H9 (cell line): ENCODE measurements around the gene HNF4A. TPM values are rescaled to one million over a fixed set of nuclear protein-coding genes. Genes with fewer than 3 reads are reported as not detected.

Experiments
- DNase-seq: peaks from one replicate; pipeline ENCODE4 v3.0.0-alpha.2; 2017
- H2AFZ ChIP-seq: one replicate; pipeline ENCODE4 v1.6.1; 2013; ENCODE audit warnings: mild to moderate bottlenecking, low read length, control low read depth, moderate library complexity
- H2AK5ac ChIP-seq: 2 replicates; pipeline ENCODE4 v1.6.1; 2013; ENCODE audit warnings: low read length, control low read depth, mixed read lengths; ENCODE audit not compliant: insufficient read length
- H2BK120ac ChIP-seq: one replicate; pipeline ENCODE4 v1.6.1; 2013; ENCODE audit warnings: low read depth, mild to moderate bottlenecking, low read length, control low read depth, inconsistent platforms; ENCODE audit not compliant: poor library complexity, severe bottlenecking
- H2BK12ac ChIP-seq: 2 replicates; pipeline ENCODE4 v1.6.1; 2013; ENCODE audit warnings: low read length, control low read depth, mixed read lengths, low read depth; ENCODE audit not compliant: insufficient read length
- H2BK15ac ChIP-seq: 2 replicates; pipeline ENCODE4 v1.6.1; 2013; ENCODE audit warnings: low read depth, low read length, control low read depth
- H2BK20ac ChIP-seq: one replicate; pipeline ENCODE4 v1.6.1; 2013; ENCODE audit warnings: low read depth, mild to moderate bottlenecking, low read length, control low read depth, inconsistent platforms; ENCODE audit not compliant: poor library complexity, severe bottlenecking
- H2BK5ac ChIP-seq: 2 replicates; pipeline ENCODE4 v1.6.1; 2013; ENCODE audit warnings: low read length, control low read depth, mixed read lengths; ENCODE audit not compliant: insufficient read length
- H3K14ac ChIP-seq: 2 replicates; pipeline ENCODE4 v1.6.1; 2013; ENCODE audit warnings: low read length, control low read depth; ENCODE audit not compliant: insufficient read depth
- H3K18ac ChIP-seq: 2 replicates; pipeline ENCODE4 v1.6.1; 2013; ENCODE audit warnings: low read depth, mild to moderate bottlenecking, mixed read lengths, low read length, control low read depth; ENCODE audit not compliant: insufficient read length
- H3K23ac ChIP-seq: 2 replicates; pipeline ENCODE4 v1.6.1; 2013; ENCODE audit warnings: low read length, control low read depth, mixed read lengths, low read depth; ENCODE audit not compliant: insufficient read length
- H3K23me2 ChIP-seq: 2 replicates; pipeline ENCODE4 v1.6.1; 2013; ENCODE audit warnings: low read depth, mild to moderate bottlenecking, mixed read lengths, low read length, control low read depth; ENCODE audit not compliant: insufficient read length, poor library complexity, severe bottlenecking
- H3K27ac ChIP-seq: 2 replicates; pipeline ENCODE4 v1.5.1; 2013; ENCODE audit warnings: low read length, control low read depth, mixed read lengths, low read depth; ENCODE audit not compliant: insufficient read length
- H3K27me3 ChIP-seq: 2 replicates; pipeline ENCODE4 v1.6.1; 2013; ENCODE audit warnings: low read length, control low read depth, inconsistent platforms; ENCODE audit not compliant: insufficient read depth
- H3K4ac ChIP-seq: 2 replicates; pipeline ENCODE4 v1.6.1; 2013; ENCODE audit warnings: low read depth, mild to moderate bottlenecking, control low read depth, inconsistent platforms, low read length, moderate library complexity
- H3K4me1 ChIP-seq: 2 replicates; pipeline ENCODE4 v1.6.1; 2013; ENCODE audit warnings: low read length, control low read depth, inconsistent platforms; ENCODE audit not compliant: insufficient read depth
- H3K4me2 ChIP-seq: 2 replicates; pipeline ENCODE4 v1.6.1; 2013; ENCODE audit warnings: low read length, control low read depth, mixed read lengths; ENCODE audit not compliant: insufficient read length, insufficient read depth
- H3K56ac ChIP-seq: 2 replicates; pipeline ENCODE4 v1.6.1; 2013; ENCODE audit warnings: low read depth, mild to moderate bottlenecking, mixed read lengths, low read length, control low read depth; ENCODE audit not compliant: insufficient read length
- H3K79me1 ChIP-seq: 2 replicates; pipeline ENCODE4 v1.6.1; 2013; ENCODE audit warnings: low read depth, mild to moderate bottlenecking, moderate library complexity, low read length, control low read depth, inconsistent platforms; ENCODE audit not compliant: insufficient read depth, poor library complexity, severe bottlenecking
- H3K79me2 ChIP-seq: 2 replicates; pipeline ENCODE4 v1.6.1; 2013; ENCODE audit warnings: low read length, control low read depth, inconsistent platforms; ENCODE audit not compliant: insufficient read depth
- H3K9ac ChIP-seq: 2 replicates; pipeline ENCODE4 v1.6.1; 2013; ENCODE audit warnings: low read length, control low read depth, mixed read lengths; ENCODE audit not compliant: insufficient read length; ENCODE audit errors: extremely low read depth
- H3K9me3 ChIP-seq: one replicate; pipeline ENCODE4 v1.6.1; 2013; ENCODE audit warnings: low read depth, low read length, inconsistent platforms; ENCODE audit not compliant: control insufficient read depth
- H3T11ph ChIP-seq: one replicate; pipeline ENCODE4 v1.6.1; 2013; ENCODE audit warnings: mild to moderate bottlenecking, low read length, control low read depth, inconsistent platforms
- H4K20me1 ChIP-seq: one replicate; pipeline ENCODE4 v1.6.1; 2013; ENCODE audit not compliant: control insufficient read depth, insufficient read length, insufficient read depth
- H4K5ac ChIP-seq: 2 replicates; pipeline ENCODE4 v1.6.1; 2013; ENCODE audit warnings: low read depth, mild to moderate bottlenecking, mixed read lengths, low read length, control low read depth; ENCODE audit not compliant: insufficient read length
- H4K8ac ChIP-seq: replicated peaks from 2 replicates; pipeline ENCODE4 v1.6.1; 2013; ENCODE audit warnings: low read length, control low read depth, mixed read lengths, low read depth; ENCODE audit not compliant: insufficient read length
- H4K91ac ChIP-seq: 2 replicates; pipeline ENCODE4 v1.6.1; 2013; ENCODE audit warnings: low read depth, mild to moderate bottlenecking, moderate library complexity, mixed read lengths, low read length, control low read depth; ENCODE audit not compliant: insufficient read length
- H3K27ac Mint-ChIP-seq, 3 experiments: 2 replicates in 2 of 3; 3 replicates in 1 of 3; pipeline ENCODE4 v1.8.0; 2020 to 2021; ENCODE audit warnings: mixed read lengths in 3 of 3, mild to moderate bottlenecking in 1 of 3, moderate library complexity in 1 of 3
- H3K27me3 Mint-ChIP-seq: 2 replicates; pipeline ENCODE4 v1.8.0; 2021; ENCODE audit warnings: low read depth, mild to moderate bottlenecking, moderate library complexity, mixed read lengths
- H3K36me3 Mint-ChIP-seq, 3 experiments: 2 replicates in 2 of 3; 3 replicates in 1 of 3; pipeline ENCODE4 v1.8.0; 2020 to 2021; ENCODE audit warnings: low read depth in 3 of 3, mixed read lengths in 3 of 3; ENCODE audit not compliant: insufficient read depth in 1 of 3
- H3K4me1 Mint-ChIP-seq, 2 experiments: 2 replicates each; pipeline ENCODE4 v1.8.0; 2020; ENCODE audit warnings: mixed read lengths in 2 of 2
- H3K4me3 Mint-ChIP-seq, 2 experiments: 2 replicates in 1 of 2; 3 replicates in 1 of 2; pipeline ENCODE4 v1.8.0; 2020 to 2021; ENCODE audit warnings: mild to moderate bottlenecking in 2 of 2, mixed read lengths in 2 of 2, moderate library complexity in 1 of 2
- H3K9me3 Mint-ChIP-seq, 2 experiments: 2 replicates in 1 of 2; 3 replicates in 1 of 2; pipeline ENCODE4 v1.8.0; 2020; ENCODE audit warnings: mild to moderate bottlenecking in 2 of 2, mixed read lengths in 2 of 2, moderate library complexity in 1 of 2
- WGBS: extraction: QIAGEN DNeasy Blood & Tissue Kit; methylation state at CpG from one replicate; pipeline ENCODE4 v1.1.7; 2013; ENCODE audit warnings: missing lambda C conversion rate, low lambda C conversion rate, mixed read lengths; ENCODE audit not compliant: insufficient read length; ENCODE audit errors: extremely low coverage; 5-methylcytosine and 5-hydroxymethylcytosine counted together
- total RNA-seq: library from RNA; stranded (reverse); gene quantifications from 2 replicates; pipeline ENCODE4 v1.2.1, GENCODE V29; 2021
- TF ChIP-seq, protein P1 (sequence below): fragments of 200-600 bp; sonication (generic); conservative IDR thresholded peaks from 3 replicates; pipeline ENCODE4 v1.8.0; 2021; ENCODE audit warnings: antibody characterized with exemption, mild to moderate bottlenecking

The HNF4A gene
- total RNA-seq, 1 experiment from 2014 or later, result not detected

DNA sequence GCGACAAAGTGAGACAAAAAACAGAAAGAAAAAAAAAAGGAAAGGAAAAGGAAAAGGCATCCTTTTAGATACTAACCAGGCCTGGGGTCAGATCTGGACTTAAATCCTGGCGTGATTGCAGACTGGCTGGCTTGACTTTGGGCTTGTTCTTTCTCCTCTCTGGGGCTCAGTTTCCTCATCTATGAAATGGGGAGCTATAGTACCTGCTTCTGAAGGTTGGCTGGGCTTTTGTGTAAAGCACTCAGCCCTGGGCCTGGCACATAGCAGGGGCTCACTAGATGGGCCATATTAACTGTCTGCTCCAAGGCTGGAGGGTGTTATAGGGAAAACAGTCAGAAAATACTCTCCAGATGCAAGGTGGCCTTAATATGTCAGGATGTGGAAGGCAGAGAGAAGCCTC lies 19.8 kb upstream of the HNF4A start:
- TF ChIP-seq, protein P1, sequence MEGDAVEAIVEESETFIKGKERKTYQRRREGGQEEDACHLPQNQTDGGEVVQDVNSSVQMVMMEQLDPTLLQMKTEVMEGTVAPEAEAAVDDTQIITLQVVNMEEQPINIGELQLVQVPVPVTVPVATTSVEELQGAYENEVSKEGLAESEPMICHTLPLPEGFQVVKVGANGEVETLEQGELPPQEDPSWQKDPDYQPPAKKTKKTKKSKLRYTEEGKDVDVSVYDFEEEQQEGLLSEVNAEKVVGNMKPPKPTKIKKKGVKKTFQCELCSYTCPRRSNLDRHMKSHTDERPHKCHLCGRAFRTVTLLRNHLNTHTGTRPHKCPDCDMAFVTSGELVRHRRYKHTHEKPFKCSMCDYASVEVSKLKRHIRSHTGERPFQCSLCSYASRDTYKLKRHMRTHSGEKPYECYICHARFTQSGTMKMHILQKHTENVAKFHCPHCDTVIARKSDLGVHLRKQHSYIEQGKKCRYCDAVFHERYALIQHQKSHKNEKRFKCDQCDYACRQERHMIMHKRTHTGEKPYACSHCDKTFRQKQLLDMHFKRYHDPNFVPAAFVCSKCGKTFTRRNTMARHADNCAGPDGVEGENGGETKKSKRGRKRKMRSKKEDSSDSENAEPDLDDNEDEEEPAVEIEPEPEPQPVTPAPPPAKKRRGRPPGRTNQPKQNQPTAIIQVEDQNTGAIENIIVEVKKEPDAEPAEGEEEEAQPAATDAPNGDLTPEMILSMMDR, result no peak
- Mint-ChIP-seq H3K36me3 (no peaks in the 10 kb centered on the region), H3K4me3 (no peak overlapping the region), H3K27ac (no peak overlapping the region), H3K9me3 (no peaks in the 10 kb centered on the region), H3K27me3 (no peaks in the 10 kb centered on the region), H3K4me1 (peaks cover 13 to 20% of the 10 kb centered on the region in 2 experiments)
- Histone ChIP-seq H2AK5ac (no peak overlapping the region), H3K14ac (no peak overlapping the region), H3K79me1 (no peaks in the 10 kb centered on the region), H2BK120ac (no peak overlapping the region), H2AFZ (no peak overlapping the region), H3T11ph (no peak overlapping the region), H3K56ac (no peak overlapping the region), H4K20me1 (no peaks in the 10 kb centered on the region), H3K27ac (no peak overlapping the region), H3K9ac (no peak overlapping the region), H3K4me1 (no peaks in the 10 kb centered on the region), H2BK15ac (no peak overlapping the region), H2BK20ac (no peak overlapping the region), H4K91ac (no peak overlapping the region), H4K8ac (no peak overlapping the region), H3K9me3 (no peaks in the 10 kb centered on the region), H3K18ac (no peak overlapping the region), H3K79me2 (no peaks in the 10 kb centered on the region), H3K23ac (no peak overlapping the region), H4K5ac (no peak overlapping the region), H3K23me2 (no peaks in the 10 kb centered on the region), H3K4me2 (no peak overlapping the region), H2BK12ac (no peak overlapping the region), H2BK5ac (no peak overlapping the region), H3K27me3 (no peaks in the 10 kb centered on the region), H3K4ac (no peak overlapping the region)
- no peak for DNase-seq
- WGBS, result no CpG with 5 or more reads among the region's 2 CpGs
